HG03460 (cell line): ENCODE results near the gene MAP2K1.
"Not testable (repeated sequence)": the region's sequence is repeated elsewhere in the genome, so short reads cannot be mapped to it uniquely, and the experiment has no call there.

Experiments
- ATAC-seq: cut with Tn5 transposase; IDR thresholded peaks from one replicate; pipeline ENCODE4 v1.9.1; 2021; ENCODE audit not compliant: unreplicated experiment

Gene MAP2K1

GRCh38 chr15:66423149-66423548, 36.4 kb downstream of the MAP2K1 start:
- no peak for ATAC-seq

- ATAC-seq = no peak
These were observed 38.4 kb downstream of the MAP2K1 start for GRCh38 chr15:66424963-66425612.

- no peak for ATAC-seq
These were observed 39.1 kb downstream of the MAP2K1 start for GRCh38 chr15:66425837-66426236.

GRCh38 chr15:66429117-66429516, 42.4 kb downstream of the MAP2K1 start:
- ATAC-seq = no peak

GRCh38 chr15:66429546-66429945, 42.8 kb downstream of the MAP2K1 start:
- ATAC-seq = no peak

GRCh38 chr15:66430627-66431255, 44.0 kb downstream of the MAP2K1 start:
- ATAC-seq = no peak

- ATAC-seq = no peak
These were observed 47.0 kb downstream of the MAP2K1 start for GRCh38 chr15:66433726-66434125.

GRCh38 chr15:66440501-66440900, 53.8 kb downstream of the MAP2K1 start:
- no peak for ATAC-seq

- ATAC-seq = no peak
These were observed 65.7 kb downstream of the MAP2K1 start for GRCh38 chr15:66452420-66452819.

GRCh38 chr15:66452971-66453580, 66.4 kb downstream of the MAP2K1 start:
- ATAC-seq = no peak

GRCh38 chr15:66454143-66454542, 67.4 kb downstream of the MAP2K1 start:
- no peak for ATAC-seq

GRCh38 chr15:66456211-66456610, 69.5 kb downstream of the MAP2K1 start:
- ATAC-seq = no peak

- ATAC-seq = no peak
These were observed 73.3 kb downstream of the MAP2K1 start for GRCh38 chr15:66459818-66460615.

GRCh38 chr15:66461294-66461693, 74.6 kb downstream of the MAP2K1 start:
- not testable (repeated sequence) for ATAC-seq

GRCh38 chr15:66461917-66462316, 75.2 kb downstream of the MAP2K1 start:
- no peak for ATAC-seq

- ATAC-seq = no peak
These were observed 75.9 kb downstream of the MAP2K1 start for GRCh38 chr15:66462627-66463026.

GRCh38 chr15:66465294-66465693, 78.6 kb downstream of the MAP2K1 start:
- not testable (repeated sequence) for ATAC-seq

GRCh38 chr15:66467162-66468040, 80.7 kb downstream of the MAP2K1 start:
- ATAC-seq = not testable (repeated sequence)

- not testable (repeated sequence) for ATAC-seq
These were observed 84.1 kb downstream of the MAP2K1 start for GRCh38 chr15:66470825-66471224.

GRCh38 chr15:66472176-66472999, 85.7 kb downstream of the MAP2K1 start:
- ATAC-seq = peak; percentile 76
